GM12892 (cell line): Measurements from ENCODE around the gene PDE3B.

ENCODE experiments used
- POLR2AphosphoS5 ChIP-seq: IDR thresholded peaks from 2 replicates; pipeline ENCODE4 v1.6.1; 2011; ENCODE audit warnings: low read depth, low read length, control low read depth
- TAF1 ChIP-seq: IDR thresholded peaks from 2 replicates; pipeline ENCODE4 v1.6.1; 2011; ENCODE audit warnings: low read depth, mild to moderate bottlenecking, control low read depth, low read length, borderline replicate concordance

DNA sequence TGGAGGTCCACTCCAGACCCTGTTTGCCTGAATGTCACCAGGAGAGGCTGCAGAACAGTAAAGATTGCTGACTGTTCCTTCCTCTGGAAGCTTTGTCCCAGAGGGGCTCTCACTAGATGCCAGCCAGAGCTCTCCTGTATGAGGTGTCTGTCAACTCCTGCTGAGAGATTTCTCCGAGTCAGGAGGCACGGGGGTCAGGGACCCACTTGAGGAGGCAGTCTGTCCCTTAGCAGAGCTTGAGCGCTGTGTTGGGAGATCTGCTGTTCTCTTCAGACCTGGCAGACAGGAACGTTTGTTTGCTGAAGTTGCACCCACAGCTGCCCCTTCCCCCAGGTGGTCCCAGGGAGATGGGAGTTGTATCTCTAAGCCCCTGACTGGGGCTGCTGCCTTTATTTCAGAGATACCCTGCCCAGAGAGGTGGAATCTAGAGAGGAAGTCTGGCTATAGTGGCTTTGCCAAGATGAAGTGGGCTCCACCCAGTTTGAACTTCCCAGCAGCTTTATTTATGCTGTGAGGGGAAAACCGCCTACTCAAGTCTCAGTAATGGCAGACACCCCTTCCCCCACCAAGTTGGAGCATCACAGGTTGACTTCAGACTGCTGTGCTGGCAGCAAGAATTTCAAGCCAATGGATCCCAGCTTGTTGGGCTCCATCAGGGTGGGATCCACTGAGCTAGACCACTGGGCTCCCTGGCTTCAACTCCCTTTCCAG, 99.4 kb downstream of the PDE3B start:
- TF ChIP-seq TAF1, result no peak
- no peak for TF ChIP-seq POLR2AphosphoS5
